CD4-positive, alpha-beta T cell treated with Interleukin-15 for 1 hour (primary cell): ENCODE data around the gene KIAA1217.

ENCODE experiments used
- DNase-seq: peaks from one replicate; pipeline ENCODE4 v3.0.0-alpha.2; 2020

The KIAA1217 gene

DNA sequence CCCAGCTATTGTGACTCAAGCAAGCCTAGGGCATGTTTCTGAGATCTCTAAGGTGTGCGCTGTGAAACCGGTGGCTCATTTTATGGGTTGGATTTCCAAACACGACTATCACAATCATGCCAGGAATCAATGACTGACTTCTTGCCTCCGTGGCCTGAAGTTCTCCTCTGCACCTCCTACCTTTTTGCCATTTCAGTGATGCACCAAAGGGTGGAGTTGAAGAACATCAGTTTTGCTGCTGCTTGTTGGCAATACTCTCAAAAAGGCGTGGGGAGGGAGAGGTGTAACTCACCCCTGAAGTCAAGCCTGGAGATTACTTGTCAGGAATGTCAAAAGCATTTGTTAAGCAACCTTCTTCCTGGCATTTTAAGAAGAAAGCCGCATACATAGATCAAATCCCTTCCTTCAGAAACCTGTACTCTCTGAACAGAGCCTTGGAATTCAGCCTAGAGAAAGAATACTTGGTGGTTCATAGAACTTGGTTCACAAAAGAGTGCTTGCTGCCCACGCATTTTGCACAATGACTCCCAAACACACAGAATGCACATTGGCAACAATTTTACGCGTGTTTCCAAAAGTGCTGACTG, 41.0 kb downstream of the KIAA1217 start:
- no peak for DNase-seq

DNA sequence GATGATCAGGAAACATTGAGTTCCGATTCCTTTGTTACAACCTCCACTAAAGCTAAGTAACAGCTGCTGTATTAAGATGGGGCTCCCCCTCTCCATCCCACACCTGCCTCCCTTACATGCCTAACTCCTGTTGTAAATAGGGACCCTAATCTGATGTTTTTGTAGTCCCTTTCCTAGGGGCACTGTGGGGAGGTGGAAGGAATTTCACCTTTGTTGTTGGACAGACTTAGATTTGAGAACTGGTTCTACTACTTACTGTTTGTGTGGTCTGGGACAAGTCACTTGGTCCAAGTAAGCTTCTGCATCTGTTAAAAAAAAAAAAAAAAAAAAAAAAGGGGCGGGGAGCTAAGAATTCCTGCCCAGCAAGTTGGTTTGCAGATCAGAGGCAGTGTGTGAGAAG, 42.6 kb downstream of the KIAA1217 start:
- DNase-seq = no peak

GRCh38 chr10:24254180-24254579, 45.2 kb downstream of the KIAA1217 start:
- no peak for DNase-seq

DNA sequence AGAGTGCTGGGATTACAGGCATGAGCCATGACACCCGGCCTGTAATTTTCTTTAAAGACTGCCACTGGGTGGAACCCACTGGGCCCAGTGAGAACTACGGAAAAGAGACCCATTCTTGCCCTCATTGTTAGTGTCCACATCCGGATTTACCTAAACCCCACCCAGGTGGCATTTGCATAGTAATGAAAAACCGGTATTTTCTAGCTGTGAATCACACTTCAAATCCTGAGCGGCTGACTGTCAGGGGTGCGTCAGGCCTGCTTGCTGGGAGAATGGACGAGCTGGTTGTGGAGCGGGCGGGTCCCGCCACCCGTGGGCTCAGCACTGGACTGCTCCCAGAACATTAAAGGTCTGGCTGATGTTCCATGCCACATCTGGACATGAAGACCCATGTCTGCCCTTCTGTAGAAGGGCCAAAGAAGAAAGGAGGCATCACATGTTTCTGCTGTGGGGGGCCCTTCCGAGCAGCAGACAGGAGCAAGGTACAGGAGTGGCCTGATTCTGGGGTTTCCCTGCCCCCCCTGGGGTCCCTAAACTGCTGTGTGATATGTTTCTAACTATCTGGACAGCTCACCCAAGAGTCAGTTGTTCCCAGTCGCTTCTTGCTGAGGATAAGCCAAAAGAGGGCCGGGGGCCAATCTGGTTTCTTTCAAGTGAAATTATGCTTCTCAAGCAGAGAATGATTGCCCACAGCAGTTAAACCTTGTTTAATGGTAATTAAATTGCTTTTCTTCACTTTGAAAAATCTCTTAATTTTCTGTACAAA, 46.4 kb downstream of the KIAA1217 start:
- DNase-seq = no peak

DNA sequence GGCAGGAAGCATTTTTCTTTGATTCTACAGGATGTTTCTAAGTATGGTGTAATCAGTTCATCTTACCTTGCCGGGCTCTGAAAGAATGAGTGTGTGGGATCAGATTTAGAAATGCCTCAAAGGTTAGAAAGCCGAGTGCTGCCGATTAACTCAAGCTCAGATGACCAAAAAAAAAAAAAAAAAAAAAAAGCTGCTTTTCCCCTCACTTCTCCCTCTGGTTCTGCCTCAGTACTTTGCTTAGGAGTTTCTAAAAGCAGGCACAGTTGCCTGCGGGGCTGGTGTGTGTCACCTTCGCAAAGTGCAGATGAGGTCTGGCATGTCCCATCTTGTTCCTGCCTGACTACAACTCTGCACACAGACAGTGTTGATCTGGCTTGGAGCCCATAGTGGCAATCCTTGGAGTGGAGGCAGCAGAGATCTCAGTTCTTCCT, 47.0 kb downstream of the KIAA1217 start:
- DNase-seq = no peak

GRCh38 chr10:24256619-24257107, 47.7 kb downstream of the KIAA1217 start:
- no peak for DNase-seq

GRCh38 chr10:24257588-24257987, 48.6 kb downstream of the KIAA1217 start:
- DNase-seq = no peak

DNA sequence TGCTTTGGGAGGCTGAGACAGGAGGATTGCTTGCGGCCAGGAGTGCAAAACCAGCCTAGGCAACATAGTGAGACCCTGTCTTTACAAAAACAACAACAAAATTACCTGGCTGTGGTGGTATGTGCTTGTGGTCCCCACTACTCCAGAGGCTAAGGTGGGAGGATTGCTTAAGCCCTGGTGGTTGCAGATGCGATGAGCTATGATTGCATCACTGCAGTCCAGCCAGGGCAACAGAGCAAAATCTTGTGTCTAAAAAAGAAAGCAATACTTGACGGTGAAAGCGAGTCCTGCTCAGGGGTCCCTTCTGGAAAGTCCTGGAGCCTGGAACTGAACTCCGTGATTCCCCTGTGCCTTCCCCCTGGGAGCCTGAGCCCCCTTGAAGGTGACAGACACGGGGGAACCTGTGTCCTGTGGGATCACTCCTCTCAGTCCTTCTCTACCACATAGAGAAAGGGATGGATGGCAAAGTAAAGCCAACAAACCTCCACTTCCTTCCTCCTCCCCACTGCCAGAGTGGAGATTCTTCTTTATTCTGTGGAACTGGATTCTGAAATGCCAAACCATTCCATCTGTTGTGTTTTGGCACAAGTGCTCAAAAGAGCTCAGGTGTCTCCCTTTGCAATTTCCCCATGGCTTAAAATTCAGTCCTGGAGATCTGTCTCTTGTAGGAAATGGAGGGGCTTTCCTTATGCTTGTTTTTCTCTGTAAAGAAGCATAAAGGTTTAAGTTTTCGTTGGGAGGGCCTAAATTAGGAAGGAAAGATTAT, 50.6 kb downstream of the KIAA1217 start:
- DNase-seq = no peak

- DNase-seq = no peak
Measured at GRCh38 chr10:24261627-24262026, 52.7 kb downstream of the KIAA1217 start.

GRCh38 chr10:24262929-24263590, 54.1 kb downstream of the KIAA1217 start:
- DNase-seq = no peak

GRCh38 chr10:24269476-24269875, 60.5 kb downstream of the KIAA1217 start:
- DNase-seq = no peak

GRCh38 chr10:24272374-24272773, 63.4 kb downstream of the KIAA1217 start:
- DNase-seq = no peak

GRCh38 chr10:24277277-24277676, 68.3 kb downstream of the KIAA1217 start:
- DNase-seq = no peak

DNA sequence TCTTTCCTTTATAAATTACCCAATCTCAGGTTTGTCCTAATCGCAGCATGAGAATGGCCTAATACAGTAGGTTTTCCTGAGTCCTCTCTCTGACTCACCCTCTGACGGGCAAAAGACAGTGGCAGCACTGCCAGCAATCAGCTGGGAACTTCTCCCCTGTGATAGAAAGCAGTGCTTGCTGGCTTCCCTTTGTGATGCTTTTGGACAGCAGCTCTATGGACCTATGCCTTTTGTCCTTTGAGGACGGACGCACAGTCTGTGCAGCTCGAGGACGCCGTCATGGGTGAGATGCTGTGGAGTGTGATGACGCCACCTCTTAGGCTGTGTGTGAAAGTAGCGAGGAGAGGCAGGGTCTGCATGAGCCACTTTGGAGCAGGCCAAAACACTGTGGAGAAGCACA, 68.8 kb downstream of the KIAA1217 start:
- DNase-seq = no peak

DNA sequence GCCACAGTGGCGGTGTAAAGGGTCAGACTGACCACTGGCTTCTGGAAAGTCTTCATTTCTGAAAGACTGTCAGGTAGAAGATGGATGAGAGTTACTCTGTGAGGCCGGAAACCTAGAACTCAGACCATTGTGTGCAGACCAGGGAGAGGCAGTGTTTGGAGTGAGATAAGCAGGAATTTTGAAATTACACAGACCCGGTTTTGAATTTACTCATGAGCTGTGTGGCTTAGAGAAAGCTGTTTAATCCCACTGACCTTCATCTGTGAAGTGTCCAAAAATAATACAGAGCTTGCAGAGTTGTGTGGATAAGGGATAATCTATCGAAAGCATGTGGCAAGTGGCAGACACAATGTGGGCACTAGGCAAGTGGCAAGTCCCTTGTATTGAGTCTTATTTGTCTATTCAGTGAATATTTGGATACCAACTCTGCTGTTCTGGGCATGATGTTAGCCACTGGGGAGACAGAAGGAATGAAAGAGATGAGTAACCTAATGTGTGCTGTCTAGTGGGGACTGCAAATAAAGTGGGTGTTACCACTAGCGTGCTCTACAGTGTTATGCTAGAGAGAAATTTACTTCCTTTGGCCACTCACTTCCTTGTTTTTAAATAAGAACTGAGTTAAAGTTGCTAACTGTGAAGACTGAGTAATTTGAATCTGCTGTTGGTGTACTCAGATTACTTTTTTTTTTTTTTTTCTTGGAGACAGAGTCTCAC, 69.4 kb downstream of the KIAA1217 start:
- DNase-seq = no peak

DNA sequence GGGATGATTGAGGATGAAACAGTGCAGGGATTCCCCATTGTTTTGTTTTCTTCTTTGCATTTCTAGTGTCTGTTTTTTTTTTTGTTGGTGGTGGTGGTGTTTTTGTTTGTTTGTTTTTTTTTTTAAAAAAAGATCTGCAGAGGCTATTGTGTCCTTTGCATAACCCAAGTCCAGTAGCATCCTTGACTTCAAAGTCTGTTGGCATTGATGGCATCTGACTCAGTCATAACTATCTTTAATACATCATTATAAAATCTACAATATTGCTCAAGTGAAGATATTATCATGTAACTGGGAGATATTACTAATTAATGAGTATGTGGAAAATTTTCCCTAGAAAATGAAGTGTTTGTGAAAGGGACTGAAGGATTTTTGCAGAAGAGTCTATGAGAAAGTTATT, 70.2 kb downstream of the KIAA1217 start:
- DNase-seq = no peak

- DNase-seq = no peak
Measured at GRCh38 chr10:24287559-24288195, 78.7 kb downstream of the KIAA1217 start.

GRCh38 chr10:24288581-24288980, 79.6 kb downstream of the KIAA1217 start:
- no peak for DNase-seq

DNA sequence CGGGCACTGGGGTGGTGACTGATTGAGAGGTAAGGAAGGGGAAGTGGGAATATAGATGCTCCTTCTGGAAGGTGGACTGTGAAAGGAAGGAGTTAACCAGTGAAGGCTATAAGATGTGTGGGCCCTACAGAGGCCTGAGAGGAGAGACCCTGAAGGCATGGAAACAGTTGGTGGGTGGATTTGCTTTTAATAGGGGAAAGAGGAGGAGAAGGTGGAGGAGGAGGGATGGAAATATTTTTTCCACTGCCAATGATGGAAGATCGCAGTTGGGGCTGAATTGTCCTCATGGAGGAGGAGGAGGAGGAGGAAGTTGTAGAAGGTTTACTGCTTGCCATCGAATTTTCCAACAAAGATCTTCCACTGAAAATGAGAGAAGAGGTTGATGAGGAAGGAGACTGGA, 80.3 kb downstream of the KIAA1217 start:
- DNase-seq = no peak

- no peak for DNase-seq
Measured at GRCh38 chr10:24292304-24293293, 83.7 kb downstream of the KIAA1217 start.
